IPS-15b (cell line): ENCODE measurements around the gene TNFRSF6B.

Experiments
- H3K27me3 ChIP-seq: one replicate; pipeline ENCODE4 v1.6.1; 2013; ENCODE audit warnings: low read length; ENCODE audit not compliant: control insufficient read depth, insufficient read depth
- H3K36me3 ChIP-seq: one replicate; pipeline ENCODE4 v1.6.1; 2013; ENCODE audit warnings: low read length; ENCODE audit not compliant: control insufficient read depth, insufficient read depth
- H3K4me1 ChIP-seq: one replicate; pipeline ENCODE4 v1.6.1; 2013; ENCODE audit warnings: mild to moderate bottlenecking, low read length; ENCODE audit not compliant: control insufficient read depth, insufficient read depth
- H3K4me3 ChIP-seq: one replicate; pipeline ENCODE4 v1.5.1; 2013; ENCODE audit warnings: low read depth, low read length
- H3K9ac ChIP-seq: one replicate; pipeline ENCODE4 v1.6.1; 2013; ENCODE audit warnings: low read depth, mild to moderate bottlenecking, low read length
- H3K9me3 ChIP-seq: one replicate; pipeline ENCODE4 v1.6.1; 2013; ENCODE audit warnings: mild to moderate bottlenecking, low read length; ENCODE audit not compliant: control insufficient read depth, insufficient read depth

TNFRSF6B gene

GRCh38 chr20:63679799-63680305 is 16.6 kb upstream of the TNFRSF6B start:
- H3K9me3 ChIP-seq = no peaks in the 10 kb centered on the region
- no peaks in the 10 kb centered on the region for H3K27me3 ChIP-seq
- H3K9ac ChIP-seq = no peak overlapping the region
- peaks cover 35% of the 10 kb centered on the region for H3K36me3 ChIP-seq
- H3K4me3 ChIP-seq = no peak overlapping the region
- H3K4me1 ChIP-seq = no peaks in the 10 kb centered on the region

GRCh38 chr20:63680427-63680826 is 16.0 kb upstream of the TNFRSF6B start:
- H3K27me3 ChIP-seq = no peaks in the 10 kb centered on the region
- peaks cover 35% of the 10 kb centered on the region for H3K36me3 ChIP-seq
- no peak overlapping the region for H3K9ac ChIP-seq
- H3K9me3 ChIP-seq = no peaks in the 10 kb centered on the region
- H3K4me3 ChIP-seq = no peak overlapping the region
- no peaks in the 10 kb centered on the region for H3K4me1 ChIP-seq

DNA sequence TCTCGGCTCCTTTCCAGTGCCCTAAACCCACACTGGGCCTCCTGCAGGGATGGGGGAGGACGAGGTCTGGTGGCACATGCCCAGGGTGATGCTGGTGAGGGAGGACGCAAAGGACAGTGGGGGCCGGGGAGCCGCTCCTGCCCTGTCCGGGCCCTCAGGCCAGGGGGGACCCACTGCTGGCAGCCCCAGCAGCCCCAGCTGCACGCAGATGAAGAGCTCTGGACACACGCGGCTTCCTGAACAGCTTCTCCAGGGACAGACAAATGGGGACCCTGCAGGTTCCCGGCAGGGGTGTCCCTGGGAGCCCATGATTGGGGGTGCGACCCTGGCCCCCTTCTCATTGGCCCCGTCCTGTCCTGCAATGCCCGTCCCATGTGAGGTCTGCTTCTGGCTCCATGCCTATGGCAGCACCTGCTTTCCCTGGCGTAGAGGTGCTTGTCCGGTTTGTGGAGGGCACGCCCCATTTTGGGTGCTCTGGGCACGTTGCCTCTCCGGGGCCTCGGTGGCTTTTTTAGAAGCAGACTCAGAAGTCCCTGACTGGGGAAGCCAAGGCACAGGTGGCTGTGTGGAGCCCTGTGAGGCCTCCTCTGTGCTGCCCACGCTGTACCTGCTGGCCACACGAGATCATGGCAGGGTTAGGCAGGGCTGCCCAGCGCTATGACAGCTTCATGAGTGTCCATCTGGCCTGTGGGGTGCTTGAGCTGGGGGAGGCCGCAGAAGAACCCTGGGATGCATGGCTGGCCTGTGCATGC is 15.4 kb upstream of the TNFRSF6B start:
- H3K27me3 ChIP-seq = no peaks in the 10 kb centered on the region
- H3K36me3 ChIP-seq = peaks cover 29% of the 10 kb centered on the region
- H3K4me1 ChIP-seq = no peaks in the 10 kb centered on the region
- no peaks in the 10 kb centered on the region for H3K9me3 ChIP-seq
- H3K9ac ChIP-seq = no peak overlapping the region
- no peak overlapping the region for H3K4me3 ChIP-seq

DNA sequence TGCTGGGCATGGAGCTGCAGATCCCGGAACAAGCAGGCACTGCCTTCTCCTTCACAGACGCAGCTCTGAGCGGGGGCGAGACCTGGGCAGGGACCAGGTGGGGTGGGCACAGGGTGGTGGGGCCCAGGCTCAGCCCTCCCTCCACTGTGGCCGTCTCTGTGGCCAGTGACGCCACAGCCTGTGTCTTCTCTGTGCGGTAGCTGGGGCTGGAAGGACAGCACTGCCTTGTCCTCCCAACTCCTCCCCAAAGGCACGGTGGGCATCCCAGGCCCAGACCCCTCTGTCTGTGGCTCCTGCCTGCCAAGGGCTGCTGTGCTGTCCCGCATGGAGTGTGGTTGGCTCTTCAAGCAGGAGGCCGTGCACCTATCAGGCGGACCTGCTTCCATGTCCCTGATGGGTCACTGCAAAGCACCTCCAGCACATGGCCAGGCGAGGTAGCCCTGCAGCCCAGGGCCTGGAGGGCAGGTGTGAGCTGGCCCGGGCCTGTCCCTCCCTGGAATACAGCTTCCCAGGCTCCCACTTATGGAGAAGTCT is 14.8 kb upstream of the TNFRSF6B start:
- no peak overlapping the region for H3K9ac ChIP-seq
- peaks cover 25% of the 10 kb centered on the region for H3K36me3 ChIP-seq
- no peaks in the 10 kb centered on the region for H3K9me3 ChIP-seq
- no peaks in the 10 kb centered on the region for H3K27me3 ChIP-seq
- no peak overlapping the region for H3K4me3 ChIP-seq
- no peaks in the 10 kb centered on the region for H3K4me1 ChIP-seq

GRCh38 chr20:63682384-63683139 is 13.9 kb upstream of the TNFRSF6B start:
- H3K27me3 ChIP-seq = no peaks in the 10 kb centered on the region
- H3K36me3 ChIP-seq = peaks cover 23% of the 10 kb centered on the region
- no peaks in the 10 kb centered on the region for H3K9me3 ChIP-seq
- H3K4me3 ChIP-seq = no peak overlapping the region
- no peak overlapping the region for H3K9ac ChIP-seq
- H3K4me1 ChIP-seq = no peaks in the 10 kb centered on the region

DNA sequence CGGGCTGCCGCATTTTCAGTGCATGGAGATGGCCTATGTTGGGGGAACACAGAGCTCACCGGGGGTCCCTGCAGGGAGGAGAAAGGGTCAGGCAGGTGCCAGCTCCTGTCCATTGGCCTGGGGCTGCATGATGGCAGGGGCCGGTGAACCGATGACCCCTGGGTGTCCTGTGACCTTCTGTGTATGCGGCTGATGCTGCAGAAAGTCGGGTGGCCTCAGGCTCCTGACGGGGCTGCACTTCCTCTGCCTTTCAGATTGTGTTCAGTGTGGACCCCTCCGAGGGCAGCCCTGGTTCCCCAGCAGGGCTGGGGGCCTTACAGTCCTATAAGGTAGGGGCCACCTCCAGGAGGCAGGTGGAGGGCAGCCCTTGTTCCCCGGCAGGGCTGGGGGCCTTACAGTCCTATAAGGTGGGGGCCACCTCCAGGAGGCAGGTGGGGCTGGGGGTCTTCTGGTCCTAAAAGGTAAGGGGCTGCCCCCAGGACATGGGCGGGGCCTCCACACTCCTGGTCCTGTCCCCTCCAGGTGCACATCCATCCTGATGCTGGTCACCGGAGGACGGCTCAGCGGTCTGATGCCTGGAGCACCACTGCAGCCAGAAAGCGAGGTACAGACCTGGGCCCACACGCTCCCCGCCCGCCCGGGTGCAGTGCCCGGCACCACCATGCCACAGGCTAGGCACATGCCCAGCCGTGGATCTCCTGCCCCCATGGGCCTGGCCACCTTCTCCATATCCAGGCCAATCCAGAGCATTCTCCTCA is 11.0 kb upstream of the TNFRSF6B start:
- H3K4me1 ChIP-seq = no peaks in the 10 kb centered on the region

GRCh38 chr20:63686094-63686491 is 10.4 kb upstream of the TNFRSF6B start:
- Histone ChIP-seq H3K27me3 (no peaks in the 10 kb centered on the region), H3K9me3 (no peaks in the 10 kb centered on the region), H3K4me3 (no peak overlapping the region), H3K36me3 (peaks cover 19% of the 10 kb centered on the region), H3K4me1 (no peaks in the 10 kb centered on the region), H3K9ac (peak overlapping the region; percentile 47)

More for the DNA sequence above, 11.0 kb upstream of the TNFRSF6B start:
- no peaks in the 10 kb centered on the region for H3K9me3 ChIP-seq
- H3K36me3 ChIP-seq = peaks cover 18% of the 10 kb centered on the region
- H3K4me3 ChIP-seq = no peak overlapping the region
- H3K27me3 ChIP-seq = no peaks in the 10 kb centered on the region
- H3K9ac ChIP-seq = no peak overlapping the region

DNA sequence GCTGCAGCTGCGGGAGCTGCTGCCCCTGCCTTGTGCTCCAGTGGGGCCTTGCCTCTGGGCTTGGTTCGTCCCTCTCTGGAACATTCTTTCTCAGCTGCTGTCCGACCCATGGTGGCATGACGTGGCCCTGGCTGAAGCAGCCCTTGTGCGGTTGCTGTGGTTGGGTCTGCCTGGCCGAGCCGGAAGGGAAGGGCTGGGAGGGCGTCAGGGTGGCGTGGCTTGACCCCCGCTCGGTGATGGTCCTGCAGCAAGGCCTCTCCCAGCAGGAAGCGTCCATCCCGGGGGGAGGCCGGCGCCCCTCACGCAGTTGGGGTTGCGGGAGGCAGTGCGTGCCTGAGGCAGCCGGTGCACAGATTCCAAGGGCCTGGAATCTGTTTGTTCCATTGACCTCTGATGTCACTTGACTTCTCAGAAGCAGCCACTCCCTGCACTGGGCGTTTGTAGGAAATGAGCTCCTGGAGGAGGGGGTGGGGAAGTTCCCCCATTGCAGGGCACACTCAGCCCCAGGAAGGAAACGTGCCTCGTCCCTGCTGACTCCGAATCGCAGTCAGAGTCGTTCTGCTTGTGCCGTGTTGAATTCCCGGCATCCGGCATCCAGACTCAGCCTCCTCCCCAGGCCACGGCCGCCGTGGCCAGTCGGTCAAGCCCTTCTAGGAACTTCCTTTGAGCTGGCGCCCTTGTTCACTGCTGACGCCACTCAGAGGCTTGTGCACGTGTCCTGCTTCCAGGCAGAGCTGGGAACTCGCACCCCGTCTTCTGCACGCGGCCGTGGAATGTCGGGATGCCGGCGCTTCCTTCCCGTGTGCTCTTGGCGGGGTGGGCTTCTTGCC is 9.7 kb upstream of the TNFRSF6B start:
- H3K36me3 ChIP-seq = peaks cover 24% of the 10 kb centered on the region
- H3K9me3 ChIP-seq = no peaks in the 10 kb centered on the region
- H3K4me1 ChIP-seq = no peaks in the 10 kb centered on the region
- H3K4me3 ChIP-seq = no peak overlapping the region
- H3K9ac ChIP-seq = peak overlapping the region; percentile 47
- H3K27me3 ChIP-seq = no peaks in the 10 kb centered on the region

DNA sequence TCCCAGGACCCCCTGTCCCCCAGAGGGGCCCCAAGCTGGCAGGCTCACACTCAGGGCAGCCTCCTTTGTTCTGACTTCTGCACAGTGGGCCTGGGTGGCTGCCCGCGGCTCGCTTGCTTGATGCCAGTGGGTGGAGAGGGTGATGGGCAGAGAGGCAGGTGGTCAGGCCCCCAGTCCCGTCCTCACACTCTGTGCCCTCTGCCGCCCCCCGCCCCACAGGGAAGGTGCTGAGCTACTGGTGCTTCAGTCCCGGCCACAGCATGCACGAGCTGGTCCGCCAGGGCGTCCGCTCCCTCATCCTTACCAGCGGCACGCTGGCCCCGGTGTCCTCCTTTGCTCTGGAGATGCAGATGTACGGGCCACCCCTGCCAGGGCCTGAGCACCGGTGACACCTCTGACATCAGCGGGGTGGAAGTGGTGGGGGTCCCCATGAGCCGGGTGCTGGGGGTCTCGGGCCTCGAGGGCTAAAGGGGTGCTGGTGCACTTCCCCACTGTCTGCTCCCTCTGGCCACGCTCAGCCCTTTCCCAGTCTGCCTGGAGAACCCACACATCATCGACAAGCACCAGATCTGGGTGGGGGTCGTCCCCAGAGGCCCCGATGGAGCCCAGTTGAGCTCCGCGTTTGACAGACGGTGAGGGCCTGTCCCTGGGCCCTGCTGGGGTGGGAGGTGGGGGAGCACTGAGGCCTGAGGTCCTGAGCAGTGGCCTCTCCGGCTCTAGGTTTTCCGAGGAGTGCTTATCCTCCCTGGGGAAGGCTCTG is 8.9 kb upstream of the TNFRSF6B start:
- H3K4me3 ChIP-seq = no peak overlapping the region
- no peaks in the 10 kb centered on the region for H3K9me3 ChIP-seq
- H3K27me3 ChIP-seq = no peaks in the 10 kb centered on the region
- no peaks in the 10 kb centered on the region for H3K4me1 ChIP-seq
- H3K36me3 ChIP-seq = peaks cover 22% of the 10 kb centered on the region
- H3K9ac ChIP-seq = no peak overlapping the region

- H3K4me3 ChIP-seq = no peak overlapping the region
- H3K27me3 ChIP-seq = no peaks in the 10 kb centered on the region
- no peaks in the 10 kb centered on the region for H3K4me1 ChIP-seq
- H3K9ac ChIP-seq = no peak overlapping the region
- H3K9me3 ChIP-seq = no peaks in the 10 kb centered on the region
- H3K36me3 ChIP-seq = peaks cover 25% of the 10 kb centered on the region
Observed at GRCh38 chr20:63688228-63689045, 8.0 kb upstream of the TNFRSF6B start.
